GM18861 (cell line): Measurements from ENCODE around the gene GRK5.
A peak's percentile ranks its signal among the peaks of the same experiment; 100 is the strongest.
"Not testable (repeated sequence)": the region's sequence is repeated elsewhere in the genome, so short reads cannot be mapped to it uniquely, and the experiment has no call there.

Experiments
- ATAC-seq: cut with Tn5 transposase; IDR thresholded peaks from one replicate; pipeline ENCODE4 v1.9.1; 2021; ENCODE audit not compliant: unreplicated experiment

GRK5 gene

DNA sequence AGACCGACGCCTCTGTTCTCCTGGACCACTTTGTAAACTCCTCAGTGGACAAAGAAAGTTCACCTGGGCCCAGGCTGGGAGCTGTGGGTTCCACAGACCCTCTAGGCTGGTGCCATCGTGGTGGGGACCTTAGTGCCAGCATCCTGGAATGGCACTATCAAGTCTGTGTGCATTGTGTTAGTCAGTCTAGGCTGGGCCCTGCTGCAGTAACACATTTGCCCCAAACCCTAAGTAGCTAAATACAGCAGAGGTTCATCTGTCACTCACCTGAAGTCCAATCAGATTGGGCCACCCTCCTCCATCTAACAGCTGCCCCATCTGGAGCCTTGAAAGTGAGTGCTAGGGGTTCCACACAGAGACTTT is 224.4 kb downstream of the GRK5 start:
- ATAC-seq: no peak

DNA sequence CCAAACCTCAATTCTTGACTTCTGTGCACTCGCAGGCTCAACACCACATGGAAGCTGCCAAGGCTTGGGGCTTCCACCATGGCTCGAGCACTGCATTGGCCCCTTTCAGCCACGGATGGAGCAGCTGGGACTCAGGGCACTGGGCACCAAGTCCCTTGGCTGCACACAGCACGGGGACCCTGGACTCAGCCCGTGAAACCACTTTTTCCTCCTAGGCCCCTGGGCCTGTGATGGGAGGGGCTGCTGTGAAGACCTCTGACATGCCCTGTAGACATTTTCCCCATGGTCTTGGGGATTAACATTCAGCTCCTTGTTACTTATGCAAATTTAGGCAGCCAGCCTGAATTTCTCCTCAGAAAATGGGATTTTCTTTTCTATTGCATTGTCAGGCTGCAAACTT is 227.6 kb downstream of the GRK5 start:
- not testable (repeated sequence) for ATAC-seq

DNA sequence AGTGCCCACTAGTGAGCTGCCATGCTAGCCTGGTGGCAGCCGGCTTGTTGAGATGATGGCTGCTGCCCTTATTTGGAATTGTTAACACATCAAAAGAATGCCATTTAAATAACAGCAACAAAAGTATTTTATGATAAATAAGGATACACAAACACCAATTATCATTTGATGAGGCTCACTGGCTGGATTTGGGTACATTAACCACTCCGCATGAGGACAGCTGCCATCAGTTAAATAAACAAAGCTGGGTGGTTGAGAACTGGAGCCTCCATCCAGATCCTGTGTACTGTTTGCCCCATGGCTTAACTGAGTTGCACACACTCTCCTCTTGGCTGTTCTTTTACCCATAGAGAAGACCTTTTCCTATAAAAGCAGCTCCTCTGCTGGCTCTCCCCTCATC is 231.3 kb downstream of the GRK5 start:
- ATAC-seq: no peak

DNA sequence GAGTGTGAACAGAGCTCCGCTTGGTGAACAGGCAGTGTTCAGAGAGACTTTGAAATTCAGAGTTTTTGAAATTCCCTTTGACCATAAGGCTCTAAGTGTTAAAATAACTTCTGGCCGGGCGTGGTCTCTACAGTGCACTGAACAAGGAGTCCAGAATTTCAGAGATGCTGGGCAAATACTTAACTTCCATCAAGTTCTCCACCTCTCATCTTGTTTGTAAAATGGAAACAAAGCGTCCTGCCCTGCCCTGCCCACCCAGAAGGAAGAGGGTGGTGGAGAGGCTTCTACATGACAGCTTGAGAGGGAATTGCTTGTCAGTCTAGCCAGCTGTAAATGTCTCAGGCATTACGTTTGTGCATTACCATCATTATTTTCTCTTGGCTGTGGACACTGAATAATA is 232.6 kb downstream of the GRK5 start:
- ATAC-seq: no peak

DNA sequence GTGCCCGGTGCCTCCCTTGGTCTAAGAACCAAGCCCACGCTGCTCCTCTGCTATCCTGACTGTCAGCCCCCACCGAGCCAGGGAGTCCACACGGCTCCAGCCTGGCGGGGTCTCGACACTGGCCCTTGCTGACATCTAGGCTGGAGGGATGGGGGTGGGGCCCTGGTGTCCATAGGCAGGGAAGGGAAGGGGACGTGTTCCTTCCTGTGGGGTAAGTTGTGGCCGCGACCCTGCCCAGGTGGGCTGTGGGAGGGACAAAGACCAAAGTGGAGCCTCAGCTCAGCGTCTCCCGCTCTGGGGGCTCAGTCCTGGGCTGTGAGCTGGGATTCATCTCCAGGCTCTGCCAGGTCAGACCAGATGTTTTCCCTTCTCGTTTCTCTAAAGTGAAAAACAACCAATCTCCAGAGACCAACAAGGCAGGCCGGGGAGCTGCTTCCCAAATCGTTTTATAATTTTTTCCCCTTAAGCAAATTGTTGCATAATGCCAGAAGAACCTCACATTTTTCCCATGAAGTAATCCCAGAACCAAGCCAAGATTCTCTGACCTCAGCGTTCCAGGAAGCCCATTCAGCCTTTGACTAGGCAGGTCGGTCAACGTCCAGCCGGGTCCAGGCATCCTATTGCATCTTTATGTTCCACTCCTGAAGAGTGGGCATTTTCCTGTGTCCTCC is 233.9 kb downstream of the GRK5 start:
- ATAC-seq: no peak

DNA sequence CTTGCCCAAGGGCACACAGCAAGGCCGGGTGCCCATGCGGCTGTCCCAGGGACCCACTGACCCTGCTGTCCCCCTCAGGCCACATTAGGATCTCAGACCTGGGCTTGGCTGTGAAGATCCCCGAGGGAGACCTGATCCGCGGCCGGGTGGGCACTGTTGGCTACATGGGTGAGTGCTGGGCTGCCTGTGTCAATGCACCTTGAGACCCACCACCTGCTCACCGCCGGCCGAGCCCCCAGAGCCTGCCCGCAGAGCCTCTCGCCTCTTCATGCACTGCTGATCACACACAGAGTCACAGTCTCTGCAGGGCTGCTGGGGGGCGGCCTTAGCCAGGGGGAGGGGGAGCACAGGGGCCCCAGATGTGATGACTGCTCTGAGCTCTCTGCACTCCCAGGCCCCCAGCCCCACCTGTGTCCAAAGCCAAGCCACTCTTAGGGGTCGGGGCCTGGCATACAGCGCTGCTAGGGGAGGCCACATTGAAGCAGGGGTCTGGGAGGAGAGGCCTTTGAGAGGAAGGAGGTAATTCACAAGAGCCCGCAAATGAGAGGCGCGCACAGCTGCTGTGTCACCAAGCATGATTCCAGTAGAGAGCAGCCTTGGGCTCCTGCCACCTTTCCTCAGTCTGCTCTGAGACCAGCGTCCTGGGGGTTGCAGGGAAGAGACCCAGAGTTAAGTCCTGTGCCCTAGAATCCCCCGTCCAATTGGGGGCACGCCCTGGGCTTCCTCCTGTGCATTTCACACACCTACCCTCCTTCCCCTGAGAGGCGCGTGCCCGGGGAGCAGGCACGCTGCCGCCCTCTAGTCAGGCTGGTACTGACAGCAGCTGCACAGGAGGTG is 234.8 kb downstream of the GRK5 start:
- no peak for ATAC-seq

DNA sequence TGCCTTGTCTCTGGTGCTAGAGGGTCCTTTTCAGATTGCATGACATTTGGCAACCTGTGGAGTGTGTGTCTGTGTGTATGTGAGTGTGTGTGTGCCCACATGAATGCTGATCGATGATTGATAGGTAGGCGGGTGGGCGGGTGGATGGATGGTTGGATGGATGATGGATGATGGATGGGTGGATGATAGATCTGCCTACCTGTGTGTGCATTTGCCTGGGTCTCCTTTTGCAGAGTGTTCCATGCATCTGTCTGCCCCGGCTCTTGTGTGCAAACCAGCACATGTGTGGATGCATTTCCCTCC is 235.3 kb downstream of the GRK5 start:
- no peak for ATAC-seq

DNA sequence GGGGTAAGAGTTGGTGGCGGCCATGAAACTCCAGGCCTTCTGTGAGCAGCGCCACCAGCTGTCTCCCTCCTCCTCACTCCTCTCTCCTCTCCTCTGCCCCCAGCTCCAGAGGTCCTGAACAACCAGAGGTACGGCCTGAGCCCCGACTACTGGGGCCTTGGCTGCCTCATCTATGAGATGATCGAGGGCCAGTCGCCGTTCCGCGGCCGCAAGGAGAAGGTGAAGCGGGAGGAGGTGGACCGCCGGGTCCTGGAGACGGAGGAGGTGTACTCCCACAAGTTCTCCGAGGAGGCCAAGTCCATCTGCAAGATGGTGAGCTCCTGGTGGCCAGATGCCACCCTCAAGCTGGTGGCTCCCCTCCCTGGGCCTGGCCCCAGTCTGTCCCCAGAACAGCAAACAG is 236.1 kb downstream of the GRK5 start:
- ATAC-seq: no peak

DNA sequence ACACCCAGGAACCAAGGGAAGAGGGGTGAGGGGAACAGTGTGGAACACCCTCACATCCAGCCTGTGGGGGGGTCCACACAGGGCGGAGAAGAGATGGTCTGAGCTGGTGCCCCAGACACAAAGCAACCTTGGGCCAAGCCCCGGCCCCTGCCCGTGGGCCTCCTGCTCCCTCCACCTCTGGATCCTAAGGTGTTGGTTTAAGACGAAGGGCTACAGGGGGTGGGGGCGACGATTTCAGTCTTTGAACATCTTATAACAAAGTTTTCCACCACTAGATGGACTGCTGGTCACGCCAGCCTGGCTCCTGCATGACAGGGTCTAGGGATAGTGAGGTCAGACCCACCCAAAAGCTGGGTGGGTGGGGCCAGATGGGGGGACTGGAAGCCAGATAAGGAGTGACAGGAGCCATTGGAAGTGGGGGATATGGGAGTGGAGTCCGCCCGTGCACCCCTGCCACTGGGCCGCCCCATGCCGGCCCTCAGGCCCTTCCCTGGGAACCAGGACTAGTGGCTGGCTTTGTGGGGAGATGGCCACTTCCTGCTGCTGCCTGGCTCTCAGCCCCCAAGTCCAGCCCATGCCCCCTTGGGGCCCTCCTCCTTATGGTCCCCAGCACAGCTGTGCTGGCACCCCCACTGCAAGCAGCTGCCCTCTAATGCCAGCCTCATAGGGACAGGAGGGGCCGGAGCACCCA is 236.7 kb downstream of the GRK5 start:
- ATAC-seq: no peak

DNA sequence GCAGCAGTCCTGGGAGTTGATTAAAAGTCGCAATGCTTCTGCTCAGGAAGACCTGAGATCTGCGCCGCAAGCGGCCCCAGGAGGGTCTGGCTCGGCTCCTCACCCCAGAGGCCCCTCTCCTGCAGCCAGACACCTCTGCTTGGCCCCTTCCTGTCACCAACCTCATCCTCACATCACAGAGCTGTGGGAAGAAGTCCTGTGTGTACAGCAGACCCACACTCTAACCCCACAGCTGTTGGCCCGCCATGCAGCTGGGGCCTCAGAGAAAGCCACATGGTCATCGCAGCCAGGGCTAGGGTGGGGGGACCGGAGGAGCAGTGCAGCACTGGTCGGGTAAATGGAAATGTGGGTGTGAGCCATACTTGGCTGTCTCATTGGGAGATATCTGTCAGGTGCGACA is 237.5 kb downstream of the GRK5 start:
- ATAC-seq: no peak

DNA sequence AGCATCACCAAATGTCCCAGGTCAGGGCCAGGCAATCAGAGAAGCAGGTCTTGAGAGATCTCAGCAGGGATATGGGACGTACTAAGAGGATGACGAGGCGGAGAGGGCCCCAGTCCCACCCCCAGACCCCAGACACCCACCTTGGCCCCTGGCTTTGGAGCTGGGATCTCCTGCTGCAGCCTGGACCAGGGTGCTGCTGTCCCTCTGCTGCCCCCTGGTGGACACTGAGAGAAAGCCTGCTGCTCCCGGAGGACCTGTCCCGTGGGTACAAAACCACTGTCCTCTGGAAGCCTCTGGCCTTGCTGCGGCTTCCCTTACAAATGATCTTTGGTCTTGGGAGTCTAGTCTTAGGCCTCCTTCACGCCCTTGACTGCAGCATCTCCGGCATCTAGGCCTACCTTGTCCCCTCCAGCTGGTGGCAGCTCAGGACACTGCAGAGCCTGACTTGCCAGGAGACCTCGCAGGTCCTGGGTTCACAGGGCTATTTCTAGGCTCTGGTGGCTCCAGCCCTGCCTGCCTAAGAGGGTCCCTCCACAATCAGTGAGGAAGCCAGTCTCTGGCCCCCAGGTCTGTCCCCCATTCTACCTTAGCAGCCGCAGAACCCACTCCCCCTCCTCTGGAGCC is 238.1 kb downstream of the GRK5 start:
- peak; percentile 38 for ATAC-seq

DNA sequence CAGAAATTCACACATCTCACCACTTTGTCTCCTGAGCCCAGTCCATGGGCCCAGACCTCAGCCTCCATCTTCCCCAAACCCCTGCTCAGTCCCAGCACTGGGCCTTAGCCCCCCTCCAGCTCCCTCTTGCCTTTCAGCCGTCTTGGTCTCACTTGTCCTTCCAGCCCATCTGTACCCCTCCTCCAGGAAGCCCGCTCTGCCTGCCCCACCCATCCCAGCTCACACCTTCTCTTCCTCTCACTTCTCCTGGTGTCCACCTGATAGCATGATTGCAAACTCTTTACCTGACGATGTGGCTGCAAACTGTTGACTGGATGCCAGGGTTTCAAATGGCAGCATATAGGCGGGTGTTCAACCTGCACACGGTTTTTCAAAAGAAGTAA is 238.6 kb downstream of the GRK5 start:
- no peak for ATAC-seq

DNA sequence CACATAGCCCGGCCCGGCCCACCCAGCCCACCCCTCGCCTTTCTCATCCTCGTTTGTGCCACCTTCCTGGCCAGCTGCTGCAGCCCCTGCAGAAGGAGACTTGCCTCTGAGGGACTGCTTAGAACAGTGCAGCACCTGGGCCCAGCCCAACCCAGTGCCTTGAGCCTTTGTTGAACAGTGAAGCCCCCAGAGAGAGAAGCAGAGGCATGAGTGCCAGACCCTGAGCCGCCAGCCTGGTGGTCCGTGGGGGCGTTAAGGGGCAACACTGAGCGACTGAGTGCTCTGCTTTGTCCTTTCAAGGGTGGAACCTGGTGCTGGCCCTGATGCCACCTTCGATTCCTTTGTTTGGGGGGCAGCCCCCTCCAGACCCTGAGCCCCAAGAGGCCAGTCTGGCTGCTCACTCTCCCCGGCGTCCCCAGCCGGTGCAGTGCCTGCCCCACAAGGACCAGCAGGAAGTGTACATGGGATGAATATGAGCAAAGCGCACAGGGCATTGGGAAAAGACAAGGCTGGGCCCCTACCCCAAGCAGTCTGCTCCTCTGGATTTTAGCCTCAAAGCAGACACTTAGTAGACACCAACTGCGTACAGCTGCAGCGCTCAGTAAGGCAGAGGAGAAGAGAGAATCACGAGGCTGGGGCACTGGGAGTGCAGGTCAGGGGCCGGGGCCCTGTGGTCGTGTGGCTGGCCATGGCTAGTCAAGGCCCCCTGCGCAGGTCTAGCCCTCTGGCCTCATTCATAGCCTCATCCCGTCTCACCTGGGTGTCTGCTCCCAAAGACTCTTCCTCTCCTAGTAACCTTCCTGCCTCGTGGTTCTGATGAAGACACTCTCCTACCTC is 239.3 kb downstream of the GRK5 start:
- no peak for ATAC-seq

DNA sequence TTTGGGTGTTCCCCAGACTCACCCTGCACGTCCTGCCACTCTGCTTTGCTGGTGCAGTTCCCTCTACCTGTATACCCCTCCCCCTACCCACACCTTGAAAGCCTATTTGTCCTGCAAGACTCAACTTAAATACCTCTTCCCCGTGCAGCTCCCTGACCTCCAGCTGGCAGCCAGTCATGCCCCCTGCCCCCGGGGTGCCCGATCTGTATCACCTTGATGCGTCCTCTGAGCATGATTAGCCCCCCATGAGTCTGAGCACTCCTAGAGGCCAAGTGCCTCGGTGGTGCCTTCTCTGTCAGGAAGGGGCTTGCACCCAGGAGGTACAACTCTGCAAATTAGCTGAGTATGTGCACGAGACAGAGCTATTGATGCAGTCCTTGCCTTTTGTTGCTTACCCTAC is 240.1 kb downstream of the GRK5 start:
- no peak for ATAC-seq

DNA sequence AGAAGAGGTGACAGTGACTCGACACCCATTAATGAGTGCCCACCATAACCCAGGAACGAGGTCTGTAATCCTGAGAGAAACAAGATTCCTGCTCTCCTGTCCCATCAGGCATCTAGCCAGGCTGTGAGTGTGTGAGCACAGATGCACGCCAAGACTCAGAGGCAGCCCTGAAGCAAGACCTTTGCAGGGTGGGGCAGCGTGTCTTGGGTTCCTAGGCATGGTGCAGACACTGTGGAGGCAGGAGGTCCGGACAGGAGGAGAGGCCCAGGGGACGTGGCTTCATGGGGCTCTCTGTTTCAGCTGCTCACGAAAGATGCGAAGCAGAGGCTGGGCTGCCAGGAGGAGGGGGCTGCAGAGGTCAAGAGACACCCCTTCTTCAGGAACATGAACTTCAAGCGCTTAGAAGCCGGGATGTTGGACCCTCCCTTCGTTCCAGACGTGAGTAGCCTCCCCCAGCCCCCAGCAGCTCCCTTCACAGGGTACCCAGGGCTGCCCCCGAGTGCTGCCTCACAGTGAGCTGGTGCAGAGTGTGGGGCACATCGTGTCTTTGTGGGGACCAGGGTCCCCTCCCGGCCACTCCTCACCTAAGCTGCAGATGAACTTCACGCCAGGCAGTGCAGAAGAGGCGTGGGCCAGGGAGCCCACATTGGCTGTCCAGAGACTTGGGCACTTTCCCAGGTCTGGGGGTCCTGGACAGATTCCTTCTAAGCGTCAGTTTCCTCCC is 240.6 kb downstream of the GRK5 start:
- ATAC-seq: no peak

DNA sequence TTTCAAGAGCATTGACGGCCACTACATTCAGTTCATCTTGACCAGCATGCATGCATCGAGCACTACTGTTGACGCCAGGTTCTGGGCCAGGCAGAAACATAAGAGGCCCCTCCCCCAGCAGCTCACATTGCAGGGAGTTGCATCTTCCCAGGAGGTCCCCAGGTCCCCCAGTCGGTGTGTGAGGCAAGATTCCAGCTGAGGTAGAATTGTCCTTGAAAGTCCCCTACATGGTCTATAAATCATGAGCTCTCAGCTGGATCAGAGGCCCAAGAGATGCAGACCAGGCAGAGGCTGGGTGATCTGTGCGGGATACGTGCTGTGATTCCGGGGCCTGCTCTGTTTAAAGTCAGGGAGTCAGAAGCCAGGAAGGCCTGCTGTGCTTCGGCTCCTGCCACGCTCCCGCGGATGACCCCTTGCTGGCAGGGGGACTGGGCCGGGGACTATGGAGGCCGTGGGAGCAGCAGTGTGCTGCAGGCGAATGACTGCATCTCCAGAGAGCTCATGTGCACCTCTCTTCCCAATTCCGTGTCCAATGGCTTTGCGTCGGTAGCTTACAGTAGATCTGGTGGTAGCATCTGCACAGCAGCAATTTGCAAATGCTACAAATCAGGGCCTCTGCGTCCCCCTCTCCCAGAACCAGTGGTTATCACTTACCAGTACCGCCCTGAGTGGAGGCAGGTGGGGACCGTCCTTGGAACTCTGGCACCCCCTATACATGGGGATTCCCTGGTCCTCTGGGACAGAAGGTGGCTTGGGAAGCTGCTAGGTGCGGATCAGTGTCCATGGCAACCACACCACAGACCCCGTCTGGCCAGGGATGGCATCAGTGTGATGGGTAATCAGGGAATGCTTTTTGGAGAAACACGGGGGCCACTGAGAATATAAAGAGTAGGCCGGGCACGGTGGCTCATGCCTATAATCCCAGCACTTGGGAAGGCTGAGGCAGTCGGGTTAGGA is 241.5 kb downstream of the GRK5 start:
- no peak for ATAC-seq

DNA sequence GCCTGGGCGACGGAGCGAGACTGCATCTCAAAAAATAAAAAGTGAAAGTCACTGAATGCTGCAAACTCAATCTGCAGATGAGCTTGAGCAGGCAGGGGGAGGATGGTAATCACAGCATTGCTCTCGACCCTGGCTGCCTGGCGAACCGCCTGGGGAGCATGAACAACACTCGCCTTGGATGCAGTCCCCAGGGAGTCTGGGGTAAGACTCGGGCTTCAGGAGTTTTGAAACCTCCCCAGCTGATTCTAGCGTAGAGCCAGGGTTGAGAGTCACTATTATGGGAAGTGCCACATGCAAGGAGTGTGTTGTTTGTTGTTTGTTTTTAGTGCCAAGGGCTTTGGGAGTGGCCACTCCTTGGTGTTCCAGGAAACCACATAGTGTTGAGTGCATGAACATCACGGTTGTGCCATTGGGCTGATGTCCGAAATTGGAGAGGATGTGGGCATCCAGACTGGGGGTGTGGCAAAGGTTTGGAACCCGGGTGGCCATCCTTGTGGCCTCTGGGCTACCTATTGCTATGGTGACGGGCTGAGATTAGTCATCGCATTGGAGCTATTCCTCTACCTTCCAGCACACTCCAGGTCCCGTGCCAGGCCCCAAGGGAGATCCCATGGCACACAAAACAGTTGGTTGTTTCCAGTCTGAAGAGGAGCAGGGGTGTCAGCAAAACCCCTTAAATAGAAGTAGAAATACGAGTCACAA is 242.5 kb downstream of the GRK5 start:
- ATAC-seq: no peak

DNA sequence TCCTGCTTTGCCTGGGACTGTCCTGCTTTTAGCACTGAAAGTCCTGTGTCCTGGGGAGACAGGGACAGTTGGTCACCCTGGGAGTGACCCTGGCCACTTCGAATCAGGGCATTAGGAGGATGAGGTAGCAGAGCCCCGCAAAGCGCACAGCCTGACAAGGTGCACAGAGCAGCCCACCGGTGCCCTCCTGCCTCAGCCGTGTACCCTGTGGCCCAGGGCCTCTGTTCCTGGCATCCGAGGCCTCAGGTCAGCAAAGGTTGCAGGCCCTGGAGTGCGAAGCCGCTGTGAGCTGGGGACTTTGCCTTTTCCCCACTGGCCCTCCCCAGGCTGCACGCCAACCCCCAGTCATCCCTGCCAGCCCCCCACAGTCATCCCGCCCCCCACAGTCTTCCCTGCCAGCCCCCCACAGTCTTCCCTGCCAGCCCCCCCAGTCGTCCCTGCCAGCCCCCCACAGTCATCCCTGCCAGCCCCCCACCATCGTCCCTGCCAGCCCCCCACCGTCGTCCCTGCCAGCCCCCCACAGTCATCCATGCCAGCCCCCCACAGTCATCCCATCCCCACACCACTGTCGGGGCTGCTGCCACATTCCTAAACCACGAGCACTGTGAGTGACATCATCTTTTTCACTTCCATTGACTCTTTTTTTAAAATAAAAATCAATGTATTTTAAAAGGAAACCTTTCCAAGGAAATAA is 243.4 kb downstream of the GRK5 start:
- ATAC-seq: no peak
